Immature natural killer cell (primary cell): ENCODE results near the gene EHD4. TPM values are rescaled to one million over a fixed set of nuclear protein-coding genes. Genes with fewer than 3 reads are reported as not detected.

ENCODE experiments used
- DNase-seq, 3 donors: peaks; one replicate each; pipeline ENCODE4 v3.0.0; 2022; ENCODE audit warnings: mixed read lengths in 1 of 3
- H3K27ac Mint-ChIP-seq, 6 donors: one replicate each; pipeline ENCODE4 v1.8.0; 2020; ENCODE audit warnings: mixed read lengths in 6 of 6, mild to moderate bottlenecking in 5 of 6, inconsistent platforms in 4 of 6, moderate library complexity in 3 of 6
- H3K27me3 Mint-ChIP-seq, 3 donors: one replicate each; pipeline ENCODE4 v1.8.0; 2020 to 2021; ENCODE audit warnings: low read depth in 3 of 3, mild to moderate bottlenecking in 3 of 3, mixed read lengths in 3 of 3, moderate library complexity in 3 of 3, inconsistent platforms in 1 of 3
- H3K36me3 Mint-ChIP-seq, 3 donors: one replicate each; pipeline ENCODE4 v1.8.0; 2020; ENCODE audit warnings: mixed read lengths in 3 of 3, inconsistent platforms in 2 of 3, mild to moderate bottlenecking in 2 of 3
- H3K4me1 Mint-ChIP-seq, 2 donors: one replicate each; pipeline ENCODE4 v1.8.0; 2020; ENCODE audit warnings: inconsistent platforms in 2 of 2, mild to moderate bottlenecking in 2 of 2, mixed read lengths in 2 of 2, moderate library complexity in 1 of 2
- H3K4me3 Mint-ChIP-seq, 5 donors: one replicate each; pipeline ENCODE4 v1.8.0; 2020; ENCODE audit warnings: mild to moderate bottlenecking in 5 of 5, mixed read lengths in 5 of 5, inconsistent platforms in 3 of 5, moderate library complexity in 3 of 5
- H3K9me3 Mint-ChIP-seq, 6 donors: one replicate each; pipeline ENCODE4 v1.8.0; 2020; ENCODE audit warnings: mild to moderate bottlenecking in 6 of 6, mixed read lengths in 6 of 6, inconsistent platforms in 4 of 6, moderate library complexity in 3 of 6
- polyA plus RNA-seq, 3 donors: library from polyadenylated mRNA; unstranded; fragments of 300-500 nt; fragmentation: Illumina TruSeq; gene quantifications; one replicate each; pipeline ENCODE4 v1.2.3, GENCODE V29; 2021

Gene EHD4
- polyA plus RNA-seq, 3 donors from 2014 or later: 5.3 to 7.3 (median 7.0) TPM

DNA sequence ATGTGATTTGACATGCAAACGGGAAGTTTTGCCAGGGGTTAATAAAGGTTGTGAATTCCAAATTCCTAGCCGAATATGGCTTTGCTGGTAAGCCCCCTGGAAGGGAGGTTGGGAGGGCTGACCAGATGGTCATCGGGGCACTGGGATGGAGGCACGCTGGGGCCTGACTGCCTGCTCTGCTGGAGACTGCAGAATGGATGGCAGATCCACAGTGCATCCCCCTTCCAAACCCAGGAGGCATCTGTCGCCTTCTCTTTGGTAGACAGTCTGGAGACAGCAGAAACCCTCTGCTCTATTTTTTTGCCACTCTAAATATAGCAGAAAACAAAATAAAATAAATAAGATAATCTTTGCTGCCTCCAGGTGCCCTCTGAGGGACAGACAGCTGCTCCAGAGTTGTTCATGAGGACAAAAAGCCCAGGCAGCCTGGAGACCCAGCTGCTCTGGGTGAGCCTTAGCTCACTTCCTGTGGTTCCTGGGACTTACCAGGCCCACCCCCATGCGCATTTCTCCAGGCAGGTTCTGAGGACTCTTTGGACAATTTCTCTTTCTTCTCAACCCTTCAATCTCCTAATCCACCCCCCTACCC, 72.4 kb downstream of the EHD4 start:
- Mint-ChIP-seq H3K27me3 (peaks cover 5 to 8% (median 6%) of the 10 kb centered on the region in 3 donors), H3K36me3 (peaks cover 0 to 14% (median 5%) of the 10 kb centered on the region in 3 donors), H3K9me3 (no peaks in the 10 kb centered on the region), H3K27ac (peak overlapping the region in 4 of 6 donors; percentile 68 to 90 (median 80)), H3K4me3 (no peak overlapping the region), H3K4me1 (peaks cover 23 to 29% of the 10 kb centered on the region in 2 donors)
- DNase-seq: no peak

- H3K27me3 Mint-ChIP-seq: peaks cover 7 to 9% (median 9%) of the 10 kb centered on the region in 3 donors
- peaks cover 29 to 40% of the 10 kb centered on the region in 2 donors for H3K4me1 Mint-ChIP-seq
- H3K9me3 Mint-ChIP-seq: no peaks in the 10 kb centered on the region
- no peak for DNase-seq
- no peak overlapping the region for H3K4me3 Mint-ChIP-seq
- peak overlapping the region; percentile 98 to 100 (median 100) for H3K27ac Mint-ChIP-seq
- H3K36me3 Mint-ChIP-seq: peaks cover 0 to 13% (median 5%) of the 10 kb centered on the region in 3 donors
These were observed 75.0 kb downstream of the EHD4 start for GRCh38 chr15:41897363-41897799.

DNA sequence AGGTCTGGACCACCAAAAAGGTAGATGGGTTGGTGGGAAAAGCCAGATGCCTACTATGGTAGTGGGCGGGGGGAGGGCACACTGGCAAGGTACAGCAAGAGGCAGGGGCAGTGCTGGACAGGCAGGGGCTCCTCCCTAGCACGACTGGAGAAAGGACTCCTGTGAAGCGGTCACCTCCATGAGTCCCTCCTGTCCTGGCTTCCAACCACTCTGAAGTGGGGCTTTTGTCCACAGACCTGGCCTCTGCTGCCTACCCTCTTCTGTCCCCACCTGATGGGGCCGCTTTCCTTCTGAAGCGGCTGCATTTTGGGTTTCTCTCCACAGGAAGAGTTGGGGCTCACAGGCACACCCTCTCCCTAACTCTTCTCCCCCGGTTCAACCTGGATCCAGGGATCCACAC, 75.8 kb downstream of the EHD4 start:
- peaks cover 7 to 9% (median 9%) of the 10 kb centered on the region in 3 donors for H3K27me3 Mint-ChIP-seq
- peaks cover 0 to 10% (median 5%) of the 10 kb centered on the region in 3 donors for H3K36me3 Mint-ChIP-seq
- H3K27ac Mint-ChIP-seq: peak overlapping the region; percentile 98 to 100 (median 100)
- peaks cover 29 to 44% of the 10 kb centered on the region in 2 donors for H3K4me1 Mint-ChIP-seq
- no peak for DNase-seq
- H3K4me3 Mint-ChIP-seq: peak overlapping the region in 2 of 5 donors; percentile 10 to 85
- no peaks in the 10 kb centered on the region for H3K9me3 Mint-ChIP-seq

- Mint-ChIP-seq H3K27ac (peak overlapping the region; percentile 98 to 100 (median 100)), H3K27me3 (peaks cover 7 to 9% (median 9%) of the 10 kb centered on the region in 3 donors), H3K4me1 (peaks cover 29 to 45% of the 10 kb centered on the region in 2 donors), H3K36me3 (peaks cover 0 to 10% (median 5%) of the 10 kb centered on the region in 3 donors), H3K9me3 (no peaks in the 10 kb centered on the region), H3K4me3 (peak overlapping the region; percentile 26 to 85 (median 36))
- no peak for DNase-seq
These were observed 76.4 kb downstream of the EHD4 start for GRCh38 chr15:41895957-41896356.

GRCh38 chr15:41895491-41895890, 76.9 kb downstream of the EHD4 start:
- H3K27me3 Mint-ChIP-seq: peaks cover 7 to 9% (median 7%) of the 10 kb centered on the region in 3 donors
- H3K36me3 Mint-ChIP-seq: peaks cover 0 to 10% (median 5%) of the 10 kb centered on the region in 3 donors
- peak overlapping the region; percentile 98 to 100 (median 100) for H3K27ac Mint-ChIP-seq
- H3K9me3 Mint-ChIP-seq: no peaks in the 10 kb centered on the region
- H3K4me3 Mint-ChIP-seq: peak overlapping the region; percentile 85 to 89 (median 87)
- H3K4me1 Mint-ChIP-seq: peaks cover 29 to 45% of the 10 kb centered on the region in 2 donors
- peak; percentile 60 to 63 (median 61) for DNase-seq

GRCh38 chr15:41894791-41895463, 77.4 kb downstream of the EHD4 start:
- Mint-ChIP-seq H3K36me3 (peaks cover 0 to 10% (median 5%) of the 10 kb centered on the region in 3 donors), H3K9me3 (no peaks in the 10 kb centered on the region), H3K4me1 (peaks cover 29 to 45% of the 10 kb centered on the region in 2 donors)

DNA sequence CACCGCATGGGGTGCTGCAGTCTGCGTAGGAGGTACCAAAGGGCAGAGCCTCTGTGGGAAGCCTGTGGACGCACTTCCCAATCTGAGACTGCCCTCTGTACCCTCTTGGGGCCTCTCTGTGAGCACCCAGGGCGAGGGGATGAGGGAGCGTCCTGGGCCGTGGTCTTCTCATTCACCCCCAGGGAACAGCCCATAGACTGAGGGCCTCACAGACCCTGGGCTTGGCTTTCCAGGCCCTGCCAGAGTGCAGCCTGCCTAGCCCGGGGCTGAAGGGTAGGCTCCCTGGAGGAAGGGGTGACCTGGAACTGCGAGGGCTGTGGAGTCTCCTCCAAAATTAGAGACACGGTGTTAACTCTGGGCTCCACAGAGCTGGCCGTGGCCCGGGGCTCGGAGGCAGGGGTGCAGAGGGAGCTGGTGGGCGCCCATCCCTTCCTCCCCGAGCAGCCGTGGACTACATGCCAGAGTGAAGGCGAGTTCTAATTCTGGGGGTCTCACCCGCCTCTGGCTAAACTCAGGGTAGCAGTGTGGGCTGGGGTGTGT, 78.0 kb downstream of the EHD4 start:
- Mint-ChIP-seq H3K4me3 (peak overlapping the region; percentile 85 to 89 (median 87)), H3K36me3 (peaks cover 0 to 8% (median 5%) of the 10 kb centered on the region in 3 donors), H3K4me1 (peaks cover 34 to 48% of the 10 kb centered on the region in 2 donors), H3K27me3 (peaks cover 7 to 9% (median 7%) of the 10 kb centered on the region in 3 donors), H3K9me3 (no peaks in the 10 kb centered on the region), H3K27ac (peak overlapping the region; percentile 98 to 100 (median 100))
- DNase-seq: no peak

More at GRCh38 chr15:41894791-41895463, 77.4 kb downstream of the EHD4 start:
- H3K27me3 Mint-ChIP-seq: peaks cover 7 to 9% (median 7%) of the 10 kb centered on the region in 3 donors
- peak overlapping the region; percentile 85 to 89 (median 87) for H3K4me3 Mint-ChIP-seq
- peak overlapping the region; percentile 98 to 100 (median 100) for H3K27ac Mint-ChIP-seq
- DNase-seq: peak; percentile 94 to 95 (median 95)

- Mint-ChIP-seq H3K9me3 (no peaks in the 10 kb centered on the region), H3K36me3 (peaks cover 0 to 7% (median 0%) of the 10 kb centered on the region in 3 donors), H3K27ac (peak within 1 kb of the TSS; percentile 98 to 100 (median 100)), H3K27me3 (peaks cover 5 to 9% (median 7%) of the 10 kb centered on the region in 3 donors), H3K4me3 (peak within 1 kb of the TSS; percentile 85 to 89 (median 87)), H3K4me1 (peaks cover 41 to 55% of the 10 kb centered on the region in 2 donors)
- no peak for DNase-seq
These were observed 78.7 kb downstream of the EHD4 start, which contains the start of gene SPTBN5 for GRCh38 chr15:41893422-41894250. TSS of gene SPTBN5 (minus strand) at chr15:41894053. CDS start at chr15:41893497, 556 bp downstream.

DNA sequence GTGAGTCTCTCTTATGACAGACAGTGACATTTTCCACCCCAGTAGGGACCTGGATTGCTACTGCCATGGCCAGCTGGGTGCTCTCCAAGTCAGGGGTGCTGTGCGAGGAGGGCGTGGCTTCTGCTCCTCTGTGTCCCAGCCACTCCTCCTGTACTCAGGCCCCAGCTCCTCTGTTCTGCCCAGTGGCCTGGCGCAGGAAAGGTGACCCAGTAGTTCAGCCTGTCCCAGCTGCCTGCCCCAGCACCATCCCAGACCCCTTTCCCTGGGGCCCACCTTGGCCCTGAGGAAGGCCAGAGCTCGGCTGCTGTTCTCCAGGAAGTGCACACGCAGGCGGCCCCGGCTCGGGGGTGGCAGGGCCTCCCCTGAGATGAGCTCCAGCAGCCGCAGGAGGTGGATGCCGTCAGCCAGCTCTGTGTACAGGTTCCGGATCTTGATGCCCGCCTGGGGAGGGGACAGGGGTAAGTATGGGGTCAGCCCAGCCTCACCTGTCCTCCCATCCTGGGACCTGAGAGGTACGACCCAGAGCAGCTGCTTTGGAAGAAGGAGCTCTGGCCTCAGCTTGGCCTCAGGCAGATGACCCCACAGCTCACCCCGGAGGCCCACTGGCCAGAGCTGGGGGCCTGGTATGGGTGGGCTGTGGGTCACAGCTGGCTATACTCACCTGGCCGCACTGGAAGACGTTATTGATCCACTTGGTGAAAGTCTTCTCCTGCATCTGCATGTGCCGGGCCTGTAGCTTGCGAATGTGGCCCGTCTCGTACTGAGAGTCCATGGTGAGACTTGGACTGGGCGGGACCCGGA, 79.5 kb downstream of the EHD4 start:
- H3K4me1 Mint-ChIP-seq: peaks cover 49 to 63% of the 10 kb centered on the region in 2 donors
- H3K9me3 Mint-ChIP-seq: no peaks in the 10 kb centered on the region
- H3K27me3 Mint-ChIP-seq: peaks cover 5 to 9% (median 7%) of the 10 kb centered on the region in 3 donors
- no peak overlapping the region for H3K4me3 Mint-ChIP-seq
- peaks cover 0 to 5% (median 0%) of the 10 kb centered on the region in 3 donors for H3K36me3 Mint-ChIP-seq
- H3K27ac Mint-ChIP-seq: peak overlapping the region; percentile 78 to 100 (median 100)
- no peak for DNase-seq

GRCh38 chr15:41891946-41892345, 80.4 kb downstream of the EHD4 start:
- H3K4me1 Mint-ChIP-seq: peaks cover 55 to 70% of the 10 kb centered on the region in 2 donors

GRCh38 chr15:41891226-41891625, 81.1 kb downstream of the EHD4 start:
- Mint-ChIP-seq H3K27ac (peak overlapping the region; percentile 68 to 100 (median 84)), H3K4me3 (no peak overlapping the region), H3K9me3 (no peaks in the 10 kb centered on the region), H3K4me1 (peaks cover 48 to 67% of the 10 kb centered on the region in 2 donors), H3K36me3 (no peaks in the 10 kb centered on the region), H3K27me3 (peaks cover 5 to 11% (median 7%) of the 10 kb centered on the region in 3 donors)
- DNase-seq: no peak

More at GRCh38 chr15:41891946-41892345, 80.4 kb downstream of the EHD4 start:
- Mint-ChIP-seq H3K4me3 (no peak overlapping the region), H3K9me3 (no peaks in the 10 kb centered on the region), H3K27me3 (peaks cover 5 to 9% (median 7%) of the 10 kb centered on the region in 3 donors), H3K36me3 (no peaks in the 10 kb centered on the region), H3K27ac (peak overlapping the region in 4 of 6 donors; percentile 68 to 100 (median 89))
- no peak for DNase-seq

- peaks cover 2 to 8% (median 4%) of the 10 kb centered on the region in 3 donors for H3K27me3 Mint-ChIP-seq
- DNase-seq: no peak
- H3K36me3 Mint-ChIP-seq: no peaks in the 10 kb centered on the region
- no peak overlapping the region for H3K4me3 Mint-ChIP-seq
- H3K9me3 Mint-ChIP-seq: no peaks in the 10 kb centered on the region
- peak overlapping the region in 5 of 6 donors; percentile 35 to 100 (median 87) for H3K27ac Mint-ChIP-seq
- peaks cover 37 to 57% of the 10 kb centered on the region in 2 donors for H3K4me1 Mint-ChIP-seq
These were observed 82.2 kb downstream of the EHD4 start for GRCh38 chr15:41890050-41890690.
